ENCODE data around the gene VAMP2.

Gene VAMP2

DNA sequence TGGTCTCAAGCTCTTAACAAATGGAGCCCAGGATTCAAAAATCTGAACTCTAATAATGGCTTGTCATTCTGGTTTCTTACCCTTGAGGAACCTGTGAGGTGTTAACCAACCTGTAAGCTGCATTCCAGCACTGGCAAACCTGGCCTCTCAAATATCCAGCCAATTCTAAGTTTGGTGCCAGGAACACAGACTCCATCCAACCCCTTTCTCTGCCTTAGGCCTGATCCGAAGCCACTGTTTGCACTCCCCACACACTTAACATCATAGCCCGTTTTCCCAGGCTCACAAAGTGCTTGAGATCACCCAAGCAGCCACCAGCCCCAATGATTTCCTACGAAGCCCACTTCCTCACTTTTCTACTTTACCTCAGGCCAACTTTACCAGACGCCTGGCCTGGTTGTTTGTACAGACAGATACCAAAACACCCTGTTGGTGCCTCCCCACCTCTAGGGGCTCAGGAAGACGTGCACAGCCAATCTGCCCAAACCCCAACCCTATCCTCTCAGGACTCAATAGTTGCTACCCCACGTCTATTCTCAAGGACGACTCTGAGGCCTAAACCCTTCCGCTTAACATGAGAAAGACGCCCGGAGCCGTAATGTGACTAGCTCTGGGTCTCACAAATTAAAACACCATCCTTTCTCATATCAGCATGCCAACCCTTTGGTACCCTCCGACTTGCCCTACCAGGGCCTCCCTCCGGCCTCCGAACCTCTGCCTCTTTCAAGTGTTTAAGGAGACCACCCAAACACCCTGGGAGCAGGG is 7.3 kb downstream of the VAMP2 start:
- DNase-seq: no peak

DNA sequence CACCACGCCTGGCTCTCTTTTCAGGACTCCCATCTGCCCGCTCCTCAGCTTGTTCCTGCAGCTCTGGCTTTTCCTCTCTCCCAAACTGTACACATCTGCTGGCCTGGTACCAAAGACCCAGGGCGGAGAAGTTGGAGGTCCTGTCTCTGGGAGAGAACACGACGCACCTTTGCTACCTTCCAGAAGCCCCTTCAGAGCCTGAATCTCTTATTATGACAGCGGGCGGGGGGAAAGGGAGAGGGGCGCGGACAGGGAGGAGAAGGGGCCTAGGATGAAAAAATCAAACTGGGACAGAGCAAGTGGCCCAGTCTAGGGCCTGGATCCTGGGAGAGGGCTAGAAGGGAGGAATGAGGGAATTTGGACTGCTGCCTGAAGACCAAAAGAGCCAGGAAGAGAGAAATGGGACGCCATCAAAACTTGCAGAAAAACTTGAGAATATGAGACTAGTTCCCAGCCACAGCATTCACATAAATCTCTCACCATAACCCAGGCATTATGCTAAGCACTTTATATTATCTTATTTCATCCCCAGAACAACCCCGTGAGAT is 8.1 kb downstream of the VAMP2 start:
- DNase-seq: no peak

DNA sequence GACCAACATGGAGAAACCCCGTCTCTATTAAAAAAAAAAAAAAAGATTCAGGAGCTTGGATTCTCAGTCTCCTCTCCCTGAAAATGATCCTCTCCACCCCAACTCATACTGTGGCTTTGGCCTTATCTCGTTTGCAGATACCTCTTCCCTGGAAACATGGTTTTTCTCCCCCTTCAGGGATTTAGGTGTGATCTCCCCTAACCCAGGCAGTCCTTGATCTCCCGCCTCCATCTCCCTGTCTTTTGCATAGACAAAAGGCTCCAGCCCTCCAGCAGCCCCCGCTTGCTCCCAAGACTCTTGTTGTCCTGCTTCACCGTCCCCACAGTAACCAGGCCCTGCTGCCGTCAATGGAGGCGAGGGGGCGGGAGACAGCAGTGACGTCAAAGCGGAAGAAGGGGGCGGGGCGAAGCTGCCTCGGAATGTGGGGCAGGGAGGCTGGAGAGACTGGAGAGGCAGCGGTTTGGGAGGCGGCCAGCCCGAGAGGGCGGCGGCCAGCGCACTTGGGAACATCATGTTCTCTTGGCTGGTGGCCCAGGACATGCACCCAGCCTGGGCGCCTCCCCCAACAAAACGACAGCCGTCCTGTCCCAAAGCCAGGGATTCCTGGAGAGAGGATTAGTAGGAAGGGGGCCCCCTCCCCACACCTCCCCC is 8.7 kb downstream of the VAMP2 start:
- peak; percentile 95 for DNase-seq

DNA sequence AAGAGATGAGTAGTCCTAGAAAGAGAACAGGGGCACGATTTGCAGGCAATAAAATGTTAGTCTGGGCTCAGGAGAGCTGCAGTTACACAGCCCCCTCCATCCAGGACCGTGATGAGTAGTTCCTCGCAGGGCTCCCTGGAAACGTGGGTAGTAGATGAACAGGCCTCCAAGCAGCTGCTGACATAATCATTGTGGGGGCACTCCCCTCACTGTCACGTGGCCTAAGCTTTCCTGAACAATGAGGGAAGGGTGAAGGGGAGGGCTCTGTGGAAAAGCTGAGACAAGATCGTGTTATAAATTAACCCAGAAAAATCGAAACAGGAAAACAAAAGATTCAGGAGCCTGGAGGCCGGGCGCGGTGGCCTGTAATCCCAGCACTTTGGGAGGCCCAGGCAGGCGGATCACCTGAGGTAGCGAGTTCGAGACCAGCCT is 9.2 kb downstream of the VAMP2 start:
- peak; percentile 95 for DNase-seq

DNA sequence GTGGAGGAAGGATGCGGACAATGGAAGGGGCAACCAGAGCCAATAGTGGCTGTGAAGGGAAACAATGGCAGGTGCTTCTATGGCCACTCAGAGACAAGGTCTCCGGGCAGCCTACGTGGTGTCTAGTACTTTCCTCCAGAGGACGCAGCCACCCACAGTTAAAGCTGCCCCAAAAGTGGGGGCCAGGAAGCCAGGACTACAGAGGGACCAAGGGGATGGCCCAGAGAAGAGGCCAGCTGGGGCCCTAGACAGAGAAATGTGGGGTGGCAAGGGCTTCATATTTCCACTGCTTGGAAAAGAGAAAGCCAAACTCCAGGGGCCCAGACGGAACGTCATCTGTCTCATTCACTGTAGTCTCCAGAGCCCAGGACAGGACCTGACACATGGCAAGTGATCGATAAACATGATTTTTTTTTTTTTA is 9.7 kb downstream of the VAMP2 start:
- DNase-seq: no peak

DNA sequence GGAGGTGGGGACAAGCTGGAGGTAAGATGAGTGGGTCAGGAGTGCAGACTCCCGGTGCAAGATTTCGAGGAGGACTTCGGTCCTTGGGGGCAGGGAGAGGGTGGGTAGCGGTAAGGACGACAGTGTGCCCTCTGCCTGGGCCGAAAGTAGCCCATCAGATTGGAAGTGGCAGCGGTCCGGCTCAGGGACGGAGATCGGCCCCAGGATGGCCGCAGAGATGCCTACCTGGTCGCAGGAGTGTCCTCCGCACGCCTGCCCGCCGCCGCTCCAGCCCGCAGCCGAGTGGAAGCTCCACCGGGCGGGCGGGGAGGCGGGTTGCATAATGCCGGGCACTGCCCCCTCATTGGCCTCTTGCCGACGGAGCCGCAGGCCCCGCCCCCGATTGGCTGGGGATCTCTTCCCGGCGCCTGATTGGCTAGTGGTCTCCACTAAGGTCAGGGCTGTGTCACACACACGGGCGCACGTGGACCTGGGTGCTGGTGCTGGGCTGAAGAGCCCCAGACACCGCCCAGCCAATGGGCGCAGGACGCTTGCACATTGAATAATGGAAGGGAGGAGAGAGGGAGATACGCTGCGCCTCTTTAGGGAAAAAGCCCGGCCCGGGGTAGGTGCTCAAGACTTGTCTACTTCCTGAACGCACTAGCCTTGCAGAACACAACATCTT is 10.5 kb downstream of the VAMP2 start, which contains the start of gene PER1:
TSS of gene PER1 (minus strand) at position 293 of the 664 bp plus-strand sequence. CDS start 1,698 bp downstream, outside the sequence.
- peak; percentile 95 for DNase-seq

DNA sequence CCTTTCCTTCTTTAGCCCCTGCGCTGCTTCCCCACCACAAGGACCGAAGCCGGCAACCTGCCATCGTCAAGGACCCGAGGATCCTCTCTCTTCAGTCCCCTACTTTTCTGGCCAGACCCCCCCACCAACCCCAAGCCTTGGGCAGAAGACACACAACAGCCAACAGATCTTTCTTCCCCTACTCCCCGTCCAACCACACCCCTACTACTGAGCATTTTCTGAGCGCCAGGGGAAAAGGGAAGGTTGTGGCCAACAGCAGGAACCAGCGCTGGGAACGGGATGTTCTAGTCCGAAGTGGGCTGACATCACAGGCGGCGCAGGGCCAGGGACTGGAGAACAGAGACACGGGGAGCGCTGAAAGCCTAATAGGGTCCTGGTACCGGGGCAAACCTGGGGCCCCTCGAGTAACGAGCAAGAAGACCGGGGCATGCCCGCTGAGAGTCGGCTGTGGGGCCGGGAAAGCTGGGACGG is 11.1 kb downstream of the VAMP2 start:
- peak; percentile 79 for DNase-seq

DNA sequence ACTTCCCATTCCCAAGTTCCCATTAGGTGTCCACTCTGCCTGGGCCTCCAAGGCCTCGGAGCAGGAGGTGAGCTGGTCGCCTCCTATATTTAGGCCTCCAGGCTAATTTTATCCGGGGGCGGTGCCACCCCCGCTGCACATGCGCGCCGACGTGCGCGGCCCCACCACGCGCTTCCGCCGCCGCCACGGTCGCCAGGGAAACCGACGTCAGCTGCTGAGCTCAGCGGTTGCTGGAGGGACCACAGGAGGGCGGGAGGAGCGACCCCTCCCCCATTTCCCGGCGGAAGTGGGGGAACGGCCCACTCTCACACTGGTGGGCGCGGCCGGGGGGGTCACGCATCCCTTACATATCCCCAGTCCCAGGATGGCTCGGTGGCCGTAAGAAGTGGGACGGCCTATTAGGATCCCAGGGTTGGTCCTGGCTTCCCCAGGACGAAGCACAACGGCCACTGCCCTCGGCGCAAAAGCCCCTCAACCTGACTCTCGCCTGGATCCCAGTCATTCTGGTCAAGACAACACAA is 11.6 kb downstream of the VAMP2 start:
- DNase-seq: peak; percentile 73

DNA sequence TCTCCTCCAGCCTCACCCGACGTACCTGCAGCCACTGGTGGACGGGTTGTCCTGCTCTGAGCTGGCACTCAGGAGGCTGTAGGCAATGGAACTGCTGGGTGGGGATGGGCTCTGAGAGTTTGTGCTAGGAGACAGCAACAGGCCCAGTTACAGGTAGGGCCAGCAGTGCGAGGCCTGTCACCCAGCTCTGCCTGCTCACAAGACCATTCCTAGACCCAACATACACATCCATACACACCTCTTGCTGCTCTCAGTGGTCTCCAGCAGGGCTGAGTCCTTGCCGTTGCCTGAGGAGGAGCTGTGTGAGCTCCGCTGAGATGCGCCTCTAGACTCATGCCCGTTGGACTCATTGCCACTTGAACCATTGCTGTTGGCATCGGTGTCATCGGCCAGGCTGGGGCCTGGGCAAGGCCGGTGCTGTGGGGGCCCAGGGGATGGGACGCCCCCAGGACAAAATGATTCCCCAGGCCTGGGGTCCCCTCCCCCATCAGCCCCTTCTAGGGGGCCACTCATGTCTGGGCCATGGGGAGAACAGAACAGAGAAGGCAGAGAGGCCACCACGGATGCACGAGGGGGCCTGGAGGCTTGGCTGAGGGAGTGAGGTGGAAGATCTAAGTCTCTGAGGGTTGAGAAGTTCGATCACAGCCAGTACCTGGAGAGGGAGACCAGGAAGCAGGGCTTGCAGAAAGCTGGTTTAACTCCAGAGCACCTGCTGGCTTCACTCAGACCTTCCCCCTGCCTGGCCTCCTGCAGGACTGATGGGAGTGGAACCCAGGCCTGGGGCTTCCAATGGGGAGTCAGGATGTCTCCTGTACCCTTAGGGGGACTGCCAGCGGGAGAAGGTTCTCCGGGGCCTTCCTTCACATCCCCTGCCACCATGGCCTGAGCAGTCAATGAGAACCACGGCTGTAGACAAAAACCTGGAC is 12.3 kb downstream of the VAMP2 start:
- DNase-seq: no peak

DNA sequence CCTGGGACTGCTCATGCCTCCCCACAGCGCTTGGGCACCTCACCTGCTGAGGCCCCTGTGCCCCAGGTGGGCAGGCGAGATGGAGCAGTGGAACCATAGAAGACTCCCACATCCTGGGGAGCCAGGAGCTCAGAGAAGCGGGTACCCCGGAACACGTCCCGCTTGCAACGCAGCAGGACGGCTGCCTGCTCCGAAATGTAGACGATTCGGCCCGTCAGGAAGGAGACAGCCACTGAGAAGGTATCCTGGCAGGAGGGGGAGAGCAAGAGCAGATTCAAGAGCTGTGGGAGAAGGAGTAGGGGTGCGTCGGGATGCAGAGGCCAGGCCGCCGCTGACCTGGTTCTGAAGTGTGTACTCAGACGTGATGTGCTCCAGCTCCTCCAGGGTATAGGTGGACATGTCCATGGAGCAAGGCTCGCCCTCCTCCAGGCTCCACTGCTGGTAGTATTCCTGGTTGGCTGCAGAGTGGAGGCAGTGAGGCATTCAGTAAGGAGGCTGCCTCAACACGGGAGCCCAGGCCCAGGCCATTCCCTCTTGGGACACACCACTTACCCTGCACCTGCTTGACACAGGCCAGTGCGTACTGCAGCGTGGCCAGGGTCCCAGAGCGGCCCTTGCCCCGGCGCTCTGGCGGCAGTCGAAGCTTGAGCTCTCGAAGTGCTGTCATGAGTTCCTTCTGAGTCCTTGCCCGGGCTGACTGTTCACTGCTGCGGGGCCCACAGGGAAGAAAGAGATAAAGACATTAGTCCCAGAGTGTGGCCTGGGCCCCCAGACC is 13.1 kb downstream of the VAMP2 start:
- no peak for DNase-seq

DNA sequence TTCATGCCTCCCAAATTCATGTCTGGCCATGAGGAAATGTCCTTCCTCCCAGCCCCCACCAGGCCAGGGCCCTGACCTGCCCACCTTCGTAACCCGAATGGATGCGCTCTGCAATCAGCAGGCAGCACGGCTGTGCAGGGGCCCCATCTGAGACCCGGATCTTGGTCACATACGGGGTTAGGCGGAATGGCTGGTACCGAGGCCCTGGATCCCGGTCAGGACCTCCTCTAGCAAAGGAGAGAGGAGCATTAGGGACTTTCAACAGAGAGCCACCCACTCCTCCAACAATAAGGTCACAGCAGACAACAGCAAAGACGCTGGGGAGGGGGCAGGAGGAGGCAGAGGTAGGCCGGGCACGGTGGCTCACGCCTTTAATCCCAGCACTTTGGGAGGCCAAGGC is 14.2 kb downstream of the VAMP2 start:
- no peak for DNase-seq

DNA sequence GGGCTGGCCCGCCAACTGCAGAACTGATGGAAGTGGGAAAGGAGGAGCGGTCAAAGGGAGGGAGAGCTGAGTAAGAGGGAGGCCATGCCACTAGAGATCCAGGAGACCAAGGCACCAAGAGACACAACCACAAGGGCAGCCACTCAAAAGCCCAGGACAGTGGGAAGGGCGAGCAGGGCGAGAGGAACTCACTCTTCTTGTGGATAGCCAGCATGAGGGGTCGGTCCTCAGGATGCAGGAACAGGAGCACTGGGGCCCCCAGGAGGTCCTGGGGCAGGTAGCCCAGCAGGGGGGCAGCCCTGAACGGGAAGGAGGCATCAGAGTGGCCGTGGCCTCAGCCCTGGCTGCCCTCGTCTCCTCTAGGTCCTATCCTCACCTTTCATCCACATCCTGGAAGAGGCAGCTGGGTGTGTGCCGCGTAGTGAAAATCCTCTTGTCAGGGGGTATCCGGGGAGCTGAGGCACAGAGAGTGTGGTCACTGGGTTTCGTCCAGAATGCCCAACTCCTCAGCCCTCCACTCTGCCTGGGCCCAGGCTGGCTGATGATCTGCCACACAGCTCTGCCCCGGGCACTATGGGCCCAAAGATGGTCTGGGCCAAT is 14.8 kb downstream of the VAMP2 start:
- DNase-seq: no peak

DNA sequence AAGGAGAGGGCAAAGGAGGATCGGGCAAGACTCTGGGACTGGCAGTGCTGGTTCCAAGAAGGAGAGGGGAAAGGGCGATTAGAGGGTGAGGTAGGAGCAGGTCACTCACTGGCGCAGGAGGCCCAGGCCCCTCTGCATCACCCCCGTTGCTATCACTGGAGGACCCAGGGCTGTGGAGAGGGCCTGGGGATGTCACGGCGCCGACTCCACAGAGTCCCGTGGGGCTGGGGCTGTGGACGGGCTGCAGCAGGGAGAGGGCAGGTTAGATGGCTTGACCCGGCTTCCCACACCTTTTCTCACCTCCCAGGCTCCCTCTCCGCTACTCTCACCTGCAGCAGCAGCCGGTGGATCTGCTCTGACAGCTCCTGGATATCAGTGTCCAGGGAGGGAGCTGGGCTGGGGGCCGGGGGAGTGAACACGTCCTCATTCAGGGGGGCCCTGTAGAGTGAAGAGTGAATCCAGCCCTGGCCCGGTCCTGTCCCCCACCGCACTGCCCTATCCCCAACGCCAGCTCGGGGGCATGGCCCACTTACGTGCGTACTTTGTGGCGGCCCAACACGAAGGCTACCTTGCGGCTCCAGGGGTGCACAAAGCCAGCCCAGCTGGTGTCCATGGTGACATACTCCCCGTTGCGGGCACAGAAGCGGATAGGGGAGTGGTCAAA is 15.5 kb downstream of the VAMP2 start:
- DNase-seq: no peak

DNA sequence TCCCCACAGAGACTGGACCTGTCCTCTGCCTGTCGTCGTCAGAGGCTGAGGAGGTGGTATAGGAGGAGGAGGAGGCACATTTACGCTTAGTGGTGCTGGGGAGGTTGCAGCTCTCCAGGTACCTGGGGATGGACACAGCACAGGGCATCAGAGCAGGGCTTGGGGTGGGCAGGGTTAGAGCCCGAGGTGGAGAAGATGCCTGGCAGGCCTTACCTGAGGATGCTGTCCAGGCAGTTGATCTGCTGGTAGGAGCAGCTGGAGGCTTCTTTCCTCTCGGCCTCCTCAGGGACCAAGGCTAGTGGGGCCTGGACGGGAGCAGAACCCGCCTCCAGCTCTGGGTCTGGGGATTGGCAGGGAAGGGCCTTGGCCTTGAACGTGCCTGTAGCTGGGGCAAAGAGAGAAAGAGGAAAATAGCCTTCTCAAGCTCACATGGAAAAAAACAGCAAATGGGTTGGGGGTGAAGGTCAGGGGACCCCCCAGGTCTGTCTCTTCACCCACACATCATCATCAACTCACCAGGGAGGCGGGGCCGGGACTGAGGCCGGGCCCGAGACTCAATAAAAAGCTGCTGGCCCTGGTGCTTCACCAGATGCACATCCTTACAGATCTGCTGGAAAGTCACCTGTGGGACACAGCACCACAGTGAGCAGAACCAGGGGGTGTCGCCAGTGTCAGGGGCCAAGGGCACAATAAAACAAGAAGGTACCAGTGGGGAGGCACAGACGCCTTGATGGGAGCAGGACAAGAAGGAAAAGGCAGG is 16.2 kb downstream of the VAMP2 start:
- DNase-seq: no peak

DNA sequence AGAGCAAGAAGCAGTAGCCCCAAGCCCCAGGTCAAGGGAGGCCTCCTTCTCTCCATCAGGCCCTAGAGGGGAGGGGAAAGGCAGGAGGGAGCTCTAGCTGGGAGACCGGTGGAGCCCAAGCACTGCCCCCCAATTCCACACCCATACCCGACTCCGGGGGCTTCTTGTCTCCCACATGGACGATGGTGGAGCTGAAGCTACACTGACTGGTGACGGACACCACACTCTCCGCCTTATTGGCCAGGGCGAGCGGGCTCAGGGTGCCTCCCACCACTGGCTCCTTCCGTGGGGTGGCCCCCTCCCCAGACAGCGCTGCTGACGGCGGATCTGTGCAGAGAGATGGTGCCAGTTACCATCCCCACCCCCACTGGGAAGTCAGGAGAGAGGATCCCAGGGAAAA is 16.9 kb downstream of the VAMP2 start:
- no peak for DNase-seq

DNA sequence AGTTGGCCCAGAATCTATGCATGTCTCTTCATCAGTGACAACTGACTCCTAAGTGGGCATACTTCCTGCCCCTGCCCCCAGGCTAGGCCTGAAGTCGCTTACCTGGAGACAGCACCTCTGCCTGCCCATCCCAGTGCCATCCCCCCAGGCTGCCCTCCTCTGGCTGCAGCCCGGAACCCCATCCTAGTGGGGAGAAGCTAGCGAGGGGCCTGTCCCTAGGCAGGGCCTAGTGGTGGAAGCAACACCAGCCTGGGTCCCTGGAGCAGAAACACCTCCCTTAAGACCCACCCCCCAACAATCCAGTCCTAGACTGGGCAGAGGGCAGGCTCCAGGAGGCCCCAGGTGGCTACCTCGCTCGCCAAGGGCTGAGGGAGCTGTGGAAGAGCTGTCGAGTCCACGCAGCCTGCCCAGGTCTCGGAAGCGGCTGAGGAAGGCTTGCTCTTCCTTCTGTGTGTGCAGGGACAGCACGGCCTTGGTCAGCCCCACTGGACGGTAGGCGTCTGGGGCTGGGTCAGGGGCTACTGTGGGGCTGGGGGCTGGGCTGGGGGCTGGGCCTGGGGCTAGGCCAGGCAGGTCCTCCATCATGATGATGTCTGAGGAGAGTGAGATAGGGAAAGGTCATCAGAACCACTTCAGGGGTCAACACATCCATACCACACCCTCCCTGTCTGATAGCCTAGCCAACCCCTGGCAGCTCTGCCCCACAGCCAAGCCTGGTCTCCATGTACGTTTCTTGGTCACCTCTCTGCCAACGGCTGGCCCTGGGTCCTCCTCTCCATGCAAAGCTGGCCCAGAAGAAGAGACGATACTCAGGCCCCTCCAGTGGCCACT is 18.1 kb downstream of the VAMP2 start:
- DNase-seq: no peak

DNA sequence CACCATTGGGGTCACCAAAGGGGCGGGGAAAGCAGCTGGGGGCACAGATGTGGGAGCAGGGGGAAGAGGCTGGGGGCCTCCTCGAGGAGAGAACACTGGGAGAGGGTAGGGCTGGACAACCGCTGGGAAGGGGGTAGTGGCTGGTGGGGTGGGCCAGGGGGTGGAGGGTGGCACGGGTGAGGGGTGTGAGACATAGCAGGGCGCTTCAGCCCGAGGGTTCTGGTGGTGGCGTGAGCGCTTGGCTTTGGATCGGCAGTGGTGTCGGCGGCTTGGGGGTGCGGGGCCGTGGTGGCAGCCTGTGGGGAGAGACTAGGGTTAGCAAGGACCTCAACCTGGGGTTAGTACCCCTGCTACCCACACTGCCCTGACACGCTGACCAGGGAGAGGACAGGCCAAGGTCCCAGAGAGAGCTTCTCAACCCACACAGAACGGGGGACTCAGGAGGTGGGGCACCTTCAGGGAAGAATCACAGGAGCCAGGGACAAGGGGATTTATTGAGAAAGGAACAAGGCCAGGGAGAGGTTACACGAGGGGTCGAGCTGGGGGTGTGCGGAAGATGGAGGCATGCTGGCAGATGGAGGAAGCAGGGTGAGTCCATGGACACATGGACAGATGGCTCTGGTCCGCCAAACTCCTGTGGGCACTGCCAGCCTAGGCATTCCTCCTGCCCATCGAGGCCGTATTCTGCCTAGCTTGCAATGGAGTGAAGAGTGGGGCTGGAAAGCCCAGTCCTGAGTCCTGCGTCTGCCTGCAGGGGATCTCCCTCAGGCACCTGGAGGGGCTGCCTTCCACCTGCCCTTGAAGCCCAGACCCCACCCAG is 19.0 kb downstream of the VAMP2 start:
- DNase-seq: no peak
